ENCODE data around the gene SPP1. TPM values are rescaled to one million over a fixed set of nuclear protein-coding genes. Genes with fewer than 3 reads are reported as not detected.

SPP1 gene
- polyA plus RNA-seq, 3 donors: 0.08 TPM; not detected in 2

DNA sequence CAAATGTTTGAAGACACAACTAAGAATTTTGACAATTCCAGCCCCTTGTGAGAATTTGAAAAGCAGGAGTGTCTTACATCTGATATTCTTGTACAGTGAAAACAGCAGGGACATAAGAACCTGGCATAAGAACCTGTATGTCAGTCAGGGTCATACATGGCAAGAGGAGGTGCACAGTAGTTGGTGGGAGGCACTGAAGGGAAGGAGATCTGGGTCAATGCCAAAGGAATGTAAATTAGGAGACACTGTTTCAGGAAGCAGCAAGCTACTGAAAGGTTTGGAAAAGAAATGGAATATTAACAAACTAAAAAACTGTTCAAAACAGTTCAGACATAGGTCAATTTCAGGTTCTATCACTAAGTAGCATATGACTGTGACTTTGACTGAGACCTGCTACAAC, 25.0 kb upstream of the SPP1 start:
- H2AFZ ChIP-seq (ENCODE audit: insufficient read depth, low read depth, low read length, poor library complexity, severe bottlenecking): no peak overlapping the region
- no peak overlapping the region for H3K4me3 ChIP-seq (replicated peaks in 1 of 3; ENCODE audit: low read depth in 2 of 3, low read length in 3 of 3)
- Mint-ChIP-seq H3K36me3 (no peaks in the 10 kb centered on the region), H3K27ac (no peak overlapping the region), H3K9me3 (peaks cover 0 to 2% (median 0%) of the 10 kb centered on the region in 7 donors), H3K4me3 (no peak overlapping the region), H3K4me1 (peaks cover 11% of the 10 kb centered on the region), H3K27me3 (ENCODE audit: low read depth in 3 of 3) (peaks cover 0 to 3% (median 2%) of the 10 kb centered on the region in 3 donors)
- no peak overlapping the region for H3K4me2 ChIP-seq (replicated peaks; ENCODE audit: extremely low read depth, low read length, poor library complexity, severe bottlenecking)
- H3K36me3 ChIP-seq (replicated peaks in 1 of 2; ENCODE audit: control insufficient read depth in 1 of 2, insufficient read depth in 2 of 2, low read length in 2 of 2): no peaks in the 10 kb centered on the region
- no peaks in the 10 kb centered on the region for H3K27me3 ChIP-seq (ENCODE audit: control insufficient read depth in 2 of 2, insufficient read depth in 2 of 2, low read length in 2 of 2)
- peaks cover 0 to 9% of the 10 kb centered on the region in 2 donors for H3K4me1 ChIP-seq (ENCODE audit: control insufficient read depth in 1 of 2, insufficient read depth in 2 of 2, low read length in 2 of 2)
- no peak overlapping the region for H3K27ac ChIP-seq (ENCODE audit: low read depth in 1 of 2, low read length in 2 of 2)
- no peak for DNase-seq
- H3K9ac ChIP-seq (ENCODE audit: insufficient read depth, low read length, poor library complexity, severe bottlenecking): no peak overlapping the region
- H4K20me1 ChIP-seq (ENCODE audit: insufficient read depth, low read length): no peaks in the 10 kb centered on the region
- H3K79me2 ChIP-seq (ENCODE audit: insufficient read depth, low read length): no peaks in the 10 kb centered on the region
- intact Hi-C loops (cut with micrococcal nuclease): no loop called here
- TF ChIP-seq CTCF (IDR thresholded peaks at IDR 0.05): no peak
- no peaks in the 10 kb centered on the region for H3K9me3 ChIP-seq (replicated peaks in 1 of 2; ENCODE audit: control insufficient read depth in 1 of 2, insufficient read depth in 1 of 2, low read length in 2 of 2)

- H3K4me3 Mint-ChIP-seq: no peak overlapping the region
- Histone ChIP-seq H3K79me2 (ENCODE audit: insufficient read depth, low read length) (no peaks in the 10 kb centered on the region), H3K4me3 (replicated peaks in 1 of 3; ENCODE audit: low read depth in 2 of 3, low read length in 3 of 3) (no peak overlapping the region), H3K27ac (ENCODE audit: low read depth in 1 of 2, low read length in 2 of 2) (no peak overlapping the region), H3K4me2 (replicated peaks; ENCODE audit: extremely low read depth, low read length, poor library complexity, severe bottlenecking) (no peak overlapping the region), H3K27me3 (ENCODE audit: control insufficient read depth in 2 of 2, insufficient read depth in 2 of 2, low read length in 2 of 2) (no peaks in the 10 kb centered on the region), H3K9ac (ENCODE audit: insufficient read depth, low read length, poor library complexity, severe bottlenecking) (no peak overlapping the region), H2AFZ (ENCODE audit: insufficient read depth, low read depth, low read length, poor library complexity, severe bottlenecking) (no peak overlapping the region), H3K9me3 (replicated peaks in 1 of 2; ENCODE audit: control insufficient read depth in 1 of 2, insufficient read depth in 1 of 2, low read length in 2 of 2) (no peaks in the 10 kb centered on the region), H4K20me1 (ENCODE audit: insufficient read depth, low read length) (no peaks in the 10 kb centered on the region), H3K4me1 (ENCODE audit: control insufficient read depth in 1 of 2, insufficient read depth in 2 of 2, low read length in 2 of 2) (peaks cover 0 to 9% of the 10 kb centered on the region in 2 donors), H3K36me3 (replicated peaks in 1 of 2; ENCODE audit: control insufficient read depth in 1 of 2, insufficient read depth in 2 of 2, low read length in 2 of 2) (no peaks in the 10 kb centered on the region)
- H3K27ac Mint-ChIP-seq: no peak overlapping the region
- no peak for DNase-seq
- no peaks in the 10 kb centered on the region for H3K36me3 Mint-ChIP-seq
- 100% methylated on average over 1 of the region's 3 CpGs for WGBS (ENCODE audit: insufficient coverage)
- peaks cover 0 to 3% (median 2%) of the 10 kb centered on the region in 3 donors for H3K27me3 Mint-ChIP-seq (ENCODE audit: low read depth in 3 of 3)
- peaks cover 0 to 2% (median 0%) of the 10 kb centered on the region in 7 donors for H3K9me3 Mint-ChIP-seq
- intact Hi-C loops (cut with micrococcal nuclease): no loop called here
- no peak for TF ChIP-seq CTCF (IDR thresholded peaks at IDR 0.05)
- H3K4me1 Mint-ChIP-seq: peaks cover 11% of the 10 kb centered on the region
Observed at GRCh38 chr4:87950936-87951511, 24.5 kb upstream of the SPP1 start.

Data from CD14-positive monocyte (primary cell).